SK-N-SH (cell line): ENCODE results near the gene RAB3B. TPM values are rescaled to one million over a fixed set of nuclear protein-coding genes. Genes with fewer than 3 reads are reported as not detected.

ENCODE experiments used
- CTCF ChIA-PET: fragments of 300-600, 350-600 bp; formaldehyde crosslinking; extraction: SDS; loops from one replicate; lab custom pipeline; 2021; lab: Yijun Ruan, JAX
- POLR2A ChIA-PET: fragments of 350-600 bp; sonication (Branson Sonifier 250); formaldehyde crosslinking; extraction: SDS; loops from one replicate; lab custom pipeline; 2020; ENCODE audit warnings: antibody characterized with exemption, inconsistent platforms; lab: Yijun Ruan, JAX
- DNase-seq: peaks from one replicate; pipeline ENCODE4 v3.0.0; 2012
- H2AFZ ChIP-seq: fragments of 200-600 bp; sonication (generic); 2 replicates; pipeline ENCODE4 v1.8.1; 2016; ENCODE audit warnings: antibody characterized with exemption, mild to moderate bottlenecking, low read depth
- H3F3A ChIP-seq: fragments of 200-600 bp; sonication (generic); replicated peaks from 2 replicates; pipeline ENCODE3; 2016; ENCODE audit warnings: antibody characterized with exemption, mild to moderate bottlenecking; ENCODE audit not compliant: insufficient read depth
- H3K27ac ChIP-seq, 2 experiments: fragments of 200-500 bp in 1 of 2; fragments of 200-600 bp in 1 of 2; sonication (Bioruptor generic) in 1 of 2; sonication (generic), shearing (Covaris generic) in 1 of 2; 2 replicates each; pipeline versions ENCODE4 v1.5.1 to v1.6.1; 2014 to 2016; ENCODE audit warnings: low read depth in 2 of 2, inconsistent platforms in 1 of 2, low read length in 1 of 2, mild to moderate bottlenecking in 1 of 2, mixed read lengths in 1 of 2
- H3K27me3 ChIP-seq: fragments of 200-600 bp; sonication (generic), shearing (Covaris generic); 2 replicates; pipeline ENCODE4 v1.6.1; 2016; ENCODE audit warnings: mixed run types; ENCODE audit not compliant: insufficient read depth
- H3K36me3 ChIP-seq, 2 experiments: fragments of 200-500 bp in 1 of 2; fragments of 200-600 bp in 1 of 2; sonication (Bioruptor generic) in 1 of 2; sonication (generic) in 1 of 2; replicated peaks in 1 of 2; 2 replicates each; pipeline versions ENCODE3 to v1.5.1; 2014 to 2016; ENCODE audit warnings: low read length in 1 of 2, mild to moderate bottlenecking in 1 of 2; ENCODE audit not compliant: insufficient read depth in 2 of 2, control insufficient read depth in 1 of 2
- H3K4me1 ChIP-seq, 2 experiments: fragments of 200-500 bp in 1 of 2; fragments of 200-600 bp in 1 of 2; sonication (Bioruptor generic) in 1 of 2; sonication (generic), shearing (Covaris generic) in 1 of 2; 2 replicates each; pipeline versions ENCODE4 v1.5.1 to v1.6.1; 2014 to 2016; ENCODE audit warnings: low read depth in 1 of 2, low read length in 1 of 2, mixed run types in 1 of 2; ENCODE audit not compliant: insufficient read depth in 2 of 2, control insufficient read depth in 1 of 2
- H3K4me2 ChIP-seq: fragments of 200-600 bp; sonication (generic), shearing (Covaris generic); 2 replicates; pipeline ENCODE4 v1.6.1; 2017; ENCODE audit warnings: mixed run types
- H3K4me3 ChIP-seq, 2 experiments: fragments of 200-500 bp in 1 of 2; fragments of 200-600 bp in 1 of 2; sonication (Bioruptor generic) in 1 of 2; sonication (generic), shearing (Covaris generic) in 1 of 2; 2 replicates each; pipeline versions ENCODE4 v1.5.1 to v1.8.1; 2014 to 2016; ENCODE audit warnings: low read depth in 2 of 2, inconsistent platforms in 1 of 2, low read length in 1 of 2, mild to moderate bottlenecking in 1 of 2, mixed read lengths in 1 of 2, moderate library complexity in 1 of 2
- H3K79me2 ChIP-seq: fragments of 200-600 bp; sonication (generic); 2 replicates; pipeline ENCODE4 v1.8.1; 2017; ENCODE audit warnings: mild to moderate bottlenecking; ENCODE audit not compliant: insufficient read depth
- H3K9ac ChIP-seq: fragments of 200-600 bp; sonication (generic); 2 replicates; pipeline ENCODE4 v1.6.1; 2017; ENCODE audit warnings: mixed run types
- H3K9me2 ChIP-seq: fragments of 200-600 bp; sonication (generic); 2 replicates; pipeline ENCODE4 v1.6.1; 2017; ENCODE audit warnings: mixed run types
- H3K9me3 ChIP-seq: fragments of 200-600 bp; sonication (generic); 2 replicates; pipeline ENCODE4 v1.6.1; 2017; ENCODE audit warnings: mixed run types, mild to moderate bottlenecking, moderate library complexity
- H4K20me1 ChIP-seq: fragments of 200-600 bp; sonication (generic); 2 replicates; pipeline ENCODE4 v1.6.1; 2017; ENCODE audit warnings: mild to moderate bottlenecking, mixed run types; ENCODE audit not compliant: insufficient read depth
- ELF1 ChIP-seq: IDR thresholded peaks from 2 replicates; pipeline ENCODE4 v1.4.0; 2012
- EZH2phosphoT487 ChIP-seq: fragments of 200-600 bp; sonication (generic); IDR thresholded peaks from 2 replicates; pipeline ENCODE4 v1.6.1; 2017; ENCODE audit warnings: low read depth, mixed run types, mild to moderate bottlenecking, antibody characterized with exemption, moderate library complexity, borderline replicate concordance
- FOXM1 ChIP-seq: IDR thresholded peaks from 2 replicates; pipeline ENCODE4 v1.4.0; 2012; ENCODE audit warnings: low read depth, mild to moderate bottlenecking
- IRF3 ChIP-seq: fragments of 150-350 bp; IDR thresholded peaks from 2 replicates; pipeline ENCODE4 v1.6.1; 2016; ENCODE audit warnings: mild to moderate bottlenecking, low read depth, low read length
- JUND ChIP-seq: IDR thresholded peaks from 2 replicates; pipeline ENCODE4 v1.4.0; 2012
- NFIC ChIP-seq: IDR thresholded peaks from 2 replicates; pipeline ENCODE4 v1.4.0; 2012; ENCODE audit warnings: borderline replicate concordance
- PBX3 ChIP-seq: IDR thresholded peaks from 2 replicates; pipeline ENCODE4; 2012
- POLR2AphosphoS5 ChIP-seq: IDR thresholded peaks from 2 replicates; pipeline ENCODE4 v1.6.1; 2012; ENCODE audit warnings: low read depth, low read length
- RAD21 ChIP-seq: IDR thresholded peaks from 2 replicates; pipeline ENCODE4 v1.6.1; 2012; ENCODE audit warnings: mild to moderate bottlenecking, low read length
- RXRA ChIP-seq: IDR thresholded peaks from 2 replicates; pipeline ENCODE4 v1.4.0; 2012; ENCODE audit warnings: low read depth, mild to moderate bottlenecking, borderline replicate concordance
- TAF1 ChIP-seq: IDR thresholded peaks from 2 replicates; pipeline ENCODE4 v1.6.1; 2012; ENCODE audit warnings: low read depth, mild to moderate bottlenecking, low read length, moderate library complexity, borderline replicate concordance
- TCF12 ChIP-seq: IDR thresholded peaks from 2 replicates; pipeline ENCODE4 v1.4.0; 2012
- TEAD4 ChIP-seq: IDR thresholded peaks from 2 replicates; pipeline ENCODE4 v1.4.0; 2012; ENCODE audit warnings: mild to moderate bottlenecking, borderline replicate concordance; ENCODE audit not compliant: insufficient read depth
- USF1 ChIP-seq: IDR thresholded peaks from 2 replicates; pipeline ENCODE4 v1.4.0; 2012; ENCODE audit warnings: low read depth, borderline replicate concordance
- USF2 ChIP-seq: fragments of 150-350 bp; IDR thresholded peaks from 2 replicates; pipeline ENCODE4 v1.6.1; 2017; ENCODE audit warnings: antibody characterized with exemption, low read length, low read depth, borderline replicate concordance
- YY1 ChIP-seq: IDR thresholded peaks from 2 replicates; pipeline ENCODE4 v1.4.0; 2012; ENCODE audit warnings: low read depth, mild to moderate bottlenecking
- ZBTB33 ChIP-seq: IDR thresholded peaks from 2 replicates; pipeline ENCODE4 v1.4.0; 2012; ENCODE audit warnings: low read depth, borderline replicate concordance
- WGBS: methylation state at CpG from one replicate; pipeline ENCODE4 v1.1.6; 2017; ENCODE audit warnings: low lambda C conversion rate; 5-methylcytosine and 5-hydroxymethylcytosine counted together
- polyA plus RNA-seq, 3 experiments: library from polyadenylated mRNA; depleted of rRNA; stranded (reverse); fragments of >200 nt; gene quantifications; 2 replicates each; pipeline ENCODE4 v1.2.3, GENCODE V29; 2012

Gene RAB3B
- polyA plus RNA-seq, 1 of the 3 experiments (the other 2 are of a cell fraction): 10.2 TPM

GRCh38 chr1:51915951-51916350 lies 74.5 kb downstream of the RAB3B start:
- TF ChIP-seq NFIC (no peak), PBX3 (no peak), TEAD4 (no peak), YY1 (no peak), IRF3 (no peak), EZH2phosphoT487 (no peak), ZBTB33 (no peak), TAF1 (no peak), USF1 (no peak), RAD21 (no peak), POLR2AphosphoS5 (no peak), JUND (no peak), TCF12 (no peak), USF2 (no peak), ELF1 (no peak), RXRA (no peak), FOXM1 (no peak)
- TF ChIP-seq, all 33 proteins: peak for 0
- Histone ChIP-seq H2AFZ (no peak overlapping the region), H3F3A (peaks cover 31% of the 10 kb centered on the region), H3K9me2 (no peaks in the 10 kb centered on the region), H3K36me3 (peaks cover 0 to 18% of the 10 kb centered on the region in 2 experiments), H3K9ac (peak overlapping the region; percentile 17; the same call in 1 of the 2 replicates), H3K9me3 (no peaks in the 10 kb centered on the region), H3K79me2 (no peaks in the 10 kb centered on the region), H3K27me3 (no peaks in the 10 kb centered on the region), H3K4me2 (no peak overlapping the region), H3K4me3 (no peak overlapping the region), H4K20me1 (no peaks in the 10 kb centered on the region), H3K4me1 (peaks cover 0 to 33% of the 10 kb centered on the region in 2 experiments; a peak in 2 of 4 replicates), H3K27ac (peak overlapping the region in 1 of 2 experiments; percentile 79; a peak in 2 of 4 replicates)
- 73% methylated on average over 3 of the region's 3 CpGs for WGBS
- DNase-seq: no peak
- POLR2A ChIA-PET: no interaction called here
- CTCF ChIA-PET: no interaction called here
